Karpas-422 (cell line): ENCODE results near the gene NHP2. TPM values are rescaled to one million over a fixed set of nuclear protein-coding genes. Genes with fewer than 3 reads are reported as not detected.

Experiments used
- DNase-seq: peaks from one replicate; pipeline ENCODE4 v3.0.0-alpha.2; 2015
- H2AFZ ChIP-seq: fragments of 200-600 bp; sonication (generic); 2 replicates; pipeline ENCODE4 v1.6.1; 2014; ENCODE audit warnings: antibody characterized with exemption, low read length, mixed read lengths
- H3K27ac ChIP-seq: fragments of 200-600 bp; sonication (generic); 2 replicates; pipeline ENCODE4 v1.5.1; 2014; ENCODE audit warnings: mild to moderate bottlenecking, low read length, moderate library complexity
- H3K27me3 ChIP-seq: fragments of 200-600 bp; sonication (generic); 2 replicates; pipeline ENCODE4 v1.6.1; 2014; ENCODE audit warnings: low read length, mixed read lengths
- H3K36me3 ChIP-seq: fragments of 200-600 bp; sonication (generic); 2 replicates; pipeline ENCODE4 v1.6.1; 2014; ENCODE audit warnings: low read length, mixed read lengths; ENCODE audit not compliant: insufficient read depth
- H3K4me1 ChIP-seq: fragments of 200-600 bp; sonication (generic); 2 replicates; pipeline ENCODE4 v1.6.1; 2014; ENCODE audit warnings: mild to moderate bottlenecking, low read length, mixed read lengths
- H3K4me2 ChIP-seq: fragments of 200-600 bp; sonication (generic); 2 replicates; pipeline ENCODE4 v1.6.1; 2014; ENCODE audit warnings: low read length, low read depth, mild to moderate bottlenecking; ENCODE audit not compliant: poor library complexity, severe bottlenecking
- H3K4me3 ChIP-seq: fragments of 200-600 bp; sonication (generic); 2 replicates; pipeline ENCODE4 v1.5.1; 2014; ENCODE audit warnings: mild to moderate bottlenecking, antibody characterized with exemption, low read length, mixed read lengths
- H3K79me2 ChIP-seq: fragments of 200-600 bp; sonication (generic); 2 replicates; pipeline ENCODE4 v1.6.1; 2014; ENCODE audit warnings: mild to moderate bottlenecking, low read length, mixed read lengths
- H3K9ac ChIP-seq: fragments of 200-600 bp; sonication (generic); 2 replicates; pipeline ENCODE4 v1.6.0; 2014; ENCODE audit warnings: low read length
- H3K9me2 ChIP-seq: fragments of 200-600 bp; sonication (generic), shearing (Covaris generic); replicated peaks from 2 replicates; pipeline ENCODE4 v1.6.0; 2014; ENCODE audit warnings: mild to moderate bottlenecking, low read length, moderate library complexity; ENCODE audit not compliant: insufficient read depth
- H3K9me3 ChIP-seq: fragments of 300-700, 200-600 bp; sonication (generic); 2 replicates; pipeline ENCODE4 v1.6.1; 2014; ENCODE audit warnings: low read length, mixed read lengths
- H4K20me1 ChIP-seq: fragments of 200-600 bp; sonication (generic); 2 replicates; pipeline ENCODE4 v1.6.1; 2014; ENCODE audit warnings: mild to moderate bottlenecking, antibody characterized with exemption, low read length, low read depth; ENCODE audit not compliant: insufficient read depth
- total RNA-seq: library from RNA; depleted of rRNA; stranded (reverse); fragments of >200 nt; shearing (Covaris generic); gene quantifications from 2 replicates; pipeline ENCODE4 v1.2.3, GENCODE V29; 2014; ENCODE audit warnings: low replicate concordance

The NHP2 gene
- total RNA-seq, 1 experiment from 2014 or later, result 264 TPM

- H3K27me3 ChIP-seq, result no peaks in the 10 kb centered on the region
- H3K4me3 ChIP-seq, result no peak overlapping the region
- no peak overlapping the region for H2AFZ ChIP-seq
- no peak overlapping the region for H3K27ac ChIP-seq
- no peaks in the 10 kb centered on the region for H3K9me2 ChIP-seq
- no peak overlapping the region for H3K9ac ChIP-seq
- no peaks in the 10 kb centered on the region for H3K9me3 ChIP-seq
- peaks cover 4% of the 10 kb centered on the region; the same call in 1 of the 2 replicates for H4K20me1 ChIP-seq
- H3K79me2 ChIP-seq, result no peaks in the 10 kb centered on the region
- no peak for DNase-seq
- peaks cover 39% of the 10 kb centered on the region for H3K4me1 ChIP-seq
- H3K4me2 ChIP-seq, result no peak overlapping the region
- H3K36me3 ChIP-seq, result no peaks in the 10 kb centered on the region
Observed at GRCh38 chr5:178123966-178124925, 29.4 kb downstream of the NHP2 start.

- H3K9ac ChIP-seq, result peak overlapping the region; percentile 75; the same call in 1 of the 2 replicates
- H3K36me3 ChIP-seq, result no peaks in the 10 kb centered on the region
- H3K9me3 ChIP-seq, result no peaks in the 10 kb centered on the region
- H3K27ac ChIP-seq, result no peak overlapping the region
- no peaks in the 10 kb centered on the region for H3K79me2 ChIP-seq
- DNase-seq, result no peak
- peak overlapping the region; percentile 75 for H3K4me2 ChIP-seq
- no peak overlapping the region for H2AFZ ChIP-seq
- no peaks in the 10 kb centered on the region for H3K9me2 ChIP-seq
- H3K4me3 ChIP-seq, result no peak overlapping the region
- peaks cover 47% of the 10 kb centered on the region for H3K4me1 ChIP-seq
- H3K27me3 ChIP-seq, result no peaks in the 10 kb centered on the region
- H4K20me1 ChIP-seq, result peaks cover 4% of the 10 kb centered on the region; the same call in 1 of the 2 replicates
Observed at GRCh38 chr5:178123094-178123965, 30.4 kb downstream of the NHP2 start.

GRCh38 chr5:178122346-178122745 lies 31.3 kb downstream of the NHP2 start:
- Histone ChIP-seq H4K20me1 (peaks cover 4% of the 10 kb centered on the region; the same call in 1 of the 2 replicates), H3K27ac (peak overlapping the region; percentile 90; the same call in 1 of the 2 replicates), H3K9ac (peak overlapping the region; percentile 75), H3K36me3 (no peaks in the 10 kb centered on the region), H3K4me1 (peaks cover 57% of the 10 kb centered on the region), H3K4me3 (peak overlapping the region; percentile 66; the same call in 1 of the 2 replicates), H3K9me2 (no peaks in the 10 kb centered on the region), H3K9me3 (no peaks in the 10 kb centered on the region), H2AFZ (no peak overlapping the region), H3K4me2 (peak overlapping the region; percentile 75), H3K79me2 (no peaks in the 10 kb centered on the region), H3K27me3 (no peaks in the 10 kb centered on the region)
- DNase-seq, result no peak

GRCh38 chr5:178121391-178122276 lies 32.1 kb downstream of the NHP2 start:
- peak; percentile 87 for DNase-seq
- H3K79me2 ChIP-seq, result no peaks in the 10 kb centered on the region
- no peaks in the 10 kb centered on the region for H3K27me3 ChIP-seq
- peak overlapping the region; percentile 65; the same call in 1 of the 2 replicates for H2AFZ ChIP-seq
- peaks cover 4% of the 10 kb centered on the region; the same call in 1 of the 2 replicates for H4K20me1 ChIP-seq
- no peaks in the 10 kb centered on the region for H3K36me3 ChIP-seq
- peak overlapping the region; percentile 66 for H3K4me3 ChIP-seq
- no peaks in the 10 kb centered on the region for H3K9me2 ChIP-seq
- H3K4me1 ChIP-seq, result peaks cover 64% of the 10 kb centered on the region
- peak overlapping the region; percentile 75 for H3K9ac ChIP-seq
- peak overlapping the region; percentile 75 for H3K4me2 ChIP-seq
- H3K9me3 ChIP-seq, result no peaks in the 10 kb centered on the region
- H3K27ac ChIP-seq, result peak overlapping the region; percentile 90

GRCh38 chr5:178120607-178121357 lies 32.9 kb downstream of the NHP2 start:
- Histone ChIP-seq H3K27me3 (no peaks in the 10 kb centered on the region), H3K4me3 (peak overlapping the region; percentile 66), H2AFZ (peak overlapping the region; percentile 65; the same call in 1 of the 2 replicates), H3K4me1 (peaks cover 73% of the 10 kb centered on the region), H3K9me3 (no peaks in the 10 kb centered on the region), H3K9me2 (no peaks in the 10 kb centered on the region), H3K79me2 (no peaks in the 10 kb centered on the region), H3K27ac (peak overlapping the region; percentile 90), H4K20me1 (peaks cover 4% of the 10 kb centered on the region; the same call in 1 of the 2 replicates), H3K9ac (peak overlapping the region; percentile 75), H3K36me3 (no peaks in the 10 kb centered on the region), H3K4me2 (peak overlapping the region; percentile 75)
- DNase-seq, result peak; percentile 98

- Histone ChIP-seq H3K4me2 (peak overlapping the region; percentile 42), H4K20me1 (peaks cover 4% of the 10 kb centered on the region; the same call in 1 of the 2 replicates), H3K27ac (peak overlapping the region; percentile 90; the same call in 1 of the 2 replicates), H3K4me3 (no peak overlapping the region), H3K9ac (peak overlapping the region; percentile 41; the same call in 1 of the 2 replicates), H3K9me2 (no peaks in the 10 kb centered on the region), H2AFZ (no peak overlapping the region), H3K4me1 (peaks cover 80% of the 10 kb centered on the region), H3K36me3 (no peaks in the 10 kb centered on the region), H3K27me3 (no peaks in the 10 kb centered on the region), H3K9me3 (no peaks in the 10 kb centered on the region), H3K79me2 (no peaks in the 10 kb centered on the region)
- no peak for DNase-seq
Observed at GRCh38 chr5:178119915-178120606, 33.6 kb downstream of the NHP2 start.
